ENCODE measurements around the gene LMAN1L.

- TF ChIP-seq POLR2AphosphoS5 (IDR thresholded peaks at IDR 0.05; ENCODE audit: low read depth, low read length) (no peak), POLR2A (IDR thresholded peaks at IDR 0.05; ENCODE audit: low read depth, low read length) (no peak), TAF1 (IDR thresholded peaks at IDR 0.05; ENCODE audit: low read depth, low read length) (no peak), SPI1 (IDR thresholded peaks at IDR 0.05; ENCODE audit: low read depth, low read length) (no peak), PAX5 (IDR thresholded peaks at IDR 0.05; ENCODE audit: insufficient read depth, low read length, severe bottlenecking) (no peak), POU2F2 (IDR thresholded peaks at IDR 0.05; ENCODE audit: low read depth, low read length) (no peak)
These were observed 3.4 kb upstream of the LMAN1L start for GRCh38 chr15:74809242-74809641.

Measured in GM12891 (cell line).